Mesodermal cell (in vitro differentiated cells): ENCODE measurements around the gene VWA5B1.

Experiments
- H3K27ac ChIP-seq: 2 replicates; pipeline ENCODE4 v1.7.0; 2013; ENCODE audit warnings: mild to moderate bottlenecking, low read depth, low read length, moderate library complexity; ENCODE audit not compliant: severe bottlenecking
- H3K36me3 ChIP-seq: 2 replicates; pipeline ENCODE4 v1.7.1; 2013; ENCODE audit warnings: mild to moderate bottlenecking, low read length, moderate library complexity; ENCODE audit not compliant: control insufficient read depth, insufficient read depth
- H3K4me1 ChIP-seq: one replicate; pipeline ENCODE4 v1.7.1; 2013; ENCODE audit warnings: mild to moderate bottlenecking, low read length; ENCODE audit not compliant: insufficient read depth, control insufficient read depth, poor library complexity, severe bottlenecking
- H3K4me3 ChIP-seq: 2 replicates; pipeline ENCODE4 v1.7.0; 2013; ENCODE audit warnings: low read length, control low read depth, mild to moderate bottlenecking; ENCODE audit not compliant: insufficient read depth, poor library complexity, severe bottlenecking; ENCODE audit errors: extremely low read depth
- H3K9me3 ChIP-seq: 2 replicates; pipeline ENCODE4 v1.7.1; 2013; ENCODE audit warnings: mild to moderate bottlenecking, low read length, moderate library complexity; ENCODE audit not compliant: control insufficient read depth
- WGBS, 2 experiments: methylation state at CpG; one replicate each; pipeline ENCODE4 v1.1.5; 2013; ENCODE audit warnings: missing lambda C conversion rate in 2 of 2; ENCODE audit not compliant: insufficient coverage in 2 of 2; 5-methylcytosine and 5-hydroxymethylcytosine counted together

Gene VWA5B1

DNA sequence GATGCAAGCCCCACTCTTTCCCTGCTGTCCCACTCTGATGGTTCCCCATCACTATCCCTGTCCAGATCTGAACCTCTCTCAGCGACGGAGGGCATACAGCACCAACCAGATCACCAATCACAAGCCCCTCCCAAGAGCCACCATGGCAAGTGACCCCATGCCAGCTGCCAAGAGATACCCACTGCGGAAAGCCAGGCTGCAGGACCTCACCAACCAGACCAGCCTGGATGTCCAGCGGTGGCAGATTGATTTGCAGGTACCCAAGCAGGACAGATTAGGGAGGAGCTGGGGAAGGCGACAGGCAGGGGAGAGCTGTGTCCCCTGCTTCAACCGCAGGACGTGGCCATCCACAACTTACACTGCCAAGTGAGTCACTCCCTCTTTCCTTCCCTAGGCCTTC is 46.9 kb downstream of the VWA5B1 start:
- H3K4me1 ChIP-seq, result no peaks in the 10 kb centered on the region
- no peak overlapping the region for H3K4me3 ChIP-seq
- WGBS, 2 experiments, result 82 to 90% methylated on average over 4 to 7 of the region's 7 CpGs
- no peak overlapping the region for H3K27ac ChIP-seq
- H3K36me3 ChIP-seq, result no peaks in the 10 kb centered on the region
- H3K9me3 ChIP-seq, result no peaks in the 10 kb centered on the region

DNA sequence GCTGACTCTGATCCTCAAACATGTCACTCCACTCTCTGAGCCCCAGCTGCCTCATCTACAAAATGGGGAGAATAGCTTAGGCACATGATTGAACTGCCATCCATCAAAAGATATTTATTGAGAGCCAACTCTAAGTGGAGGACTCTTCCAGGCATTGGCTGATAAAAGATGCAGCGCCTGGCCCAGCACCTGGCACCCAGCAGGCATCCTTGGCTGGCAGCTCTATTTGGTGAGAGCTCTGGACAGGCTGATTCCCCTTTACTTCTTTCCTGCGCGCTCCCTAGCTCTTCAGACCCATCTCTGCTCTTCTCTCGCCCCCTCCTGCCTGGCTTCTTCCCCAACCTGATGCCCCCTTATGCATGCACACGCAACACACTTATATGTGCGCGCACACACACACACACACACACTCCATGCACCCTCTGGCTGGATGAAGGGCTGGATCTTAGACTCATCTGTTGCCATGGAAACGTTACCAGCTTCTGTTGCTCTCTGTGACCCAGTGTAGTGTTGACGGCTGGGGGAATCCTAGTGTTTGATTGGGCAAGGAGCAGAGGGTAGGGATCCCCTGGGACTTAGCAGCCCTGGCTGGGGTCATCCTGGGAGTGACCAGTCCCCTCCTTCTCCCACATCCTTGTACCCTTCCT is 49.3 kb downstream of the VWA5B1 start:
- H3K4me3 ChIP-seq, result no peak overlapping the region
- no peaks in the 10 kb centered on the region for H3K4me1 ChIP-seq
- H3K9me3 ChIP-seq, result no peaks in the 10 kb centered on the region
- no peak overlapping the region for H3K27ac ChIP-seq
- WGBS, 2 experiments, result 83 to 89% methylated on average over 4 to 7 of the region's 9 CpGs
- H3K36me3 ChIP-seq, result no peaks in the 10 kb centered on the region

DNA sequence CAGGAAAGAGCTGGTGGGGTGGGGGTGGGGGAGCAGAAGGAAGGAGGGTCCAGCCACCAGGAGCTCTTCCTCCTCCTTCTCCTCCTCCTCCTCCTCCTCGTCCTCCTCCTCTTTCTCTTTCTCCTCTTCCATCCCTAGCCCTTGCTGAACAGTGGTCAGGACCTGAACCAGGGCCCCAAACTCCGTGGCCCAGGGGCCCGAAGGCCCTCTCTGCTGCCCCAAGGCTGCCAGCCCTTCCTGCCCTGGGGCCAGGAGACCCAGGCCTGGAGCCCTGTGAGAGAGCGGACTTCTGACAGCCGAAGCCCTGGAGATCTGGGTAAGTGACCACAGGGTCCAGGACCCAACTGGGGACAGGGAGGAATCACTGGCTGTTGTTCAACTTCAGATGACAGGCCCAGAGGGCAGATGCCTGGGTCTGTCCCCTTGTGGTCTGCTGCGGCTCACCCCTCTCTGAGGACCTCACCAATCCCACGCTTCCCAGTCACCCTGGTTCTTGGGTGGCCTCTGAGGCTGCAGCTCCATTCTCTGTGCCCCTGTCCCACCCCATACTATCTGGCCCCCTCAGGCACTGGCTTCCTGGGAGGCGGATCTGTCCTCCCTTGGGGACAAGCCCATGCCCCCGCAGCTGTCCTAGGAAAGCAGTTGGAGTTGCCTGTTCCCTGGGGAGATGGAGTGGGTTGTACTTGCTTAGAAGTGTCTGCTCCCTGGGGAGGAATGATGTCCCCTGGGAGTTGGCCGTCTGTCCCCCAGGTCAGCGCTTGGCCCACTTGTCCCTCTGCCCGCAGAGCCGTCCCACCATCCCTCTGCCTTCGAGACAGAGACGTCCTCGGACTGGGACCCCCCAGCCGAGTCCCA is 51.8 kb downstream of the VWA5B1 start:
- Histone ChIP-seq H3K27ac (no peak overlapping the region), H3K4me3 (no peak overlapping the region)

DNA sequence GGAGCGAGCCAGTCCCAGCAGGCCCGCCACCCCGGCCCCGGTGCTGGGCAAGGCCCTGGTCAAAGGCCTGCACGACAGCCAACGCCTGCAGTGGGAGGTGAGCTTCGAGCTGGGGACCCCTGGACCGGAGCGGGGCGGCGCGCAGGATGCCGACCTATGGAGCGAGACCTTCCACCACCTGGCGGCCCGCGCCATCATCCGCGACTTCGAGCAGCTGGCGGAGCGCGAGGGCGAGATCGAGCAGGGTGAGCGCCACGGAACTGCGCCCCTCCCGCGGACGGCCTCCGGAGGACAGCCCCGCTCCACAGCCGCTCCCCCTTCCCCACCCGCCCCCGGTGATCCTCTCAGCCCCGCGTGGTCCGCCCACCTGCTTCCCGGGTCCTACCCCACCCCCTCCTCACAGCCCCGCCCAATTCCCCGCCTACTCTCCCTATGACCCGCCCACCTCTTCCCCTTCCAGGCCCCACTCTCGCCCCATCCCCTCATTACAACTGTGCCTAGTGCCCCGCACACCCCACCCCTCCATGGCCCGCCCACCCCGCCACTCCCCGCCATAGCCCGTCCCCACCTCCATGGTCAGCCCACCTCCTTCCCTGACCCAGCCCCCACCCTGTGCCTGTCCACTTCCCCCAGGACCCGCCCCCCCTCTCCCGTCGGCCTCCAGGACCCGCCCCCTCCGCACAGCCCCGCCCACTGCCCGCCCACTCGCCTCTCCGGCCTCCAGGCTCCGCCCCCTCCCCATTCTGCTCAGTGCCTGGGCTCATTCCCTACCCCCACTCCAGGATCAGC is 52.7 kb downstream of the VWA5B1 start:
- WGBS, 2 experiments, result 53 to 65% methylated on average over 8 to 25 of the region's 59 CpGs
- Histone ChIP-seq H3K27ac (no peak overlapping the region), H3K4me3 (no peak overlapping the region), H3K4me1 (no peaks in the 10 kb centered on the region), H3K9me3 (no peaks in the 10 kb centered on the region), H3K36me3 (no peaks in the 10 kb centered on the region)

More for the DNA sequence above, 51.8 kb downstream of the VWA5B1 start:
- Histone ChIP-seq H3K36me3 (no peaks in the 10 kb centered on the region), H3K4me1 (no peaks in the 10 kb centered on the region), H3K9me3 (no peaks in the 10 kb centered on the region)
- WGBS, 2 experiments, result 86% methylated on average over 11 to 15 of the region's 17 CpGs

DNA sequence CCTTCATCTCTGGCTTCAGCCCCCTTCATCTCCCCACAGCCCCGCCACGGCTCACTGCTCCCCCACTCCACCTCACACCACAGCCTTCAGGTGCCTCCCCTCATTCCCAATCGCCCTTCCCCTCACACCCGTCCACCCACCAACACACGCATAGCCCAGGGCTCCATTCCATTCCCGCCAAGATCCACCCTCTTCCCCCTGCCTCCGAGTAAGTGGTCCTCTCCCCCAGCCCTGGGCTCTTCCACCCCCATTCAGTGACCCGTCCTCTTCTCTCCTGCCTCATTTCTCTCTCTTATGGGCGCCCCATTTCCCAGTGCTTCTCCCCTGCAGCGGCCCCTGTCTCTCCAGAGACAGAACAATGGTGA is 53.2 kb downstream of the VWA5B1 start:
- H3K4me1 ChIP-seq, result no peaks in the 10 kb centered on the region
- no peak overlapping the region for H3K4me3 ChIP-seq
- WGBS, 2 experiments, result 66 to 78% methylated on average over 7 to 8 of the region's 10 CpGs
- H3K36me3 ChIP-seq, result no peaks in the 10 kb centered on the region
- H3K27ac ChIP-seq, result no peak overlapping the region
- no peaks in the 10 kb centered on the region for H3K9me3 ChIP-seq

DNA sequence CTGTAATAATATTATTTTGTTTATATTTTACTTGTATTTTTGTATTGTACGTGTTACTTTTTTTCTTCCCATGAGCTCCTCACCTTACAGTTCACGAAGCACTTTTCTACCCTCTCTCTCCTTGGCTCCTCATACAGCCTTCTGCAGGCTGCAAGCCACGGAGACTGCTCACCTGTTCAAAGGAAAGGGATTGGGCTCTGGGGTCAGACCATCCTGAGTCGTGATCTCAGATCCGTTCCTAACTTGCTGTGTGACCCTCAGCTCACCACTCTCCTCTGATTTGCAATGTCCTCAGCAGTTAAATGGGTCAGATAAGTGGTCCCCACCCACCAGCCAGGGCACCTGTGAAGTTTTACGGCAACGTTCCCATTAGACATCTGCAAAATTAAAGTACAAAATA is 54.1 kb downstream of the VWA5B1 start:
- Histone ChIP-seq H3K27ac (no peak overlapping the region), H3K4me3 (no peak overlapping the region), H3K4me1 (no peaks in the 10 kb centered on the region), H3K9me3 (no peaks in the 10 kb centered on the region), H3K36me3 (no peaks in the 10 kb centered on the region)
- 61 to 78% methylated on average over 4 of the region's 7 CpGs for WGBS, 2 experiments

DNA sequence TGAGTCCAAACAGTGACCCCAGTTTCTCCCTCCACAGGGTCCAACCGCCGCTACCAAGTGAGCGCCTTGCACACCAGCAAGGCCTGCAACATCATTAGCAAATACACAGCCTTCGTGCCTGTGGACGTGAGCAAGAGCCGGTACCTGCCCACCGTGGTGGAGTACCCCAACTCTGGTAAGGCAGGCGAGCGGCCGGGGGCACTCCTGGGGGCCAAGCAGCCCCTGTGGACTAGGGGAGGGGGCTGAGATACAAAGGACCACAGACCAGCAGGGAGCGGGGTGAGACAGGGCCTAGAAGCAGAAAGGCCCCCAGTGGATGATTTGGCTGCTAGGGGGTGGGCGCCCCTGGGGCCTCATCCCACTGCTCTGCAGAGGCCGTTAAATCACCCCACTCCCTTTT is 54.7 kb downstream of the VWA5B1 start:
- H3K4me1 ChIP-seq, result no peaks in the 10 kb centered on the region
- H3K36me3 ChIP-seq, result no peaks in the 10 kb centered on the region
- no peak overlapping the region for H3K27ac ChIP-seq
- H3K4me3 ChIP-seq, result no peak overlapping the region
- no peaks in the 10 kb centered on the region for H3K9me3 ChIP-seq
- 74 to 86% methylated on average over 6 to 11 of the region's 13 CpGs for WGBS, 2 experiments

DNA sequence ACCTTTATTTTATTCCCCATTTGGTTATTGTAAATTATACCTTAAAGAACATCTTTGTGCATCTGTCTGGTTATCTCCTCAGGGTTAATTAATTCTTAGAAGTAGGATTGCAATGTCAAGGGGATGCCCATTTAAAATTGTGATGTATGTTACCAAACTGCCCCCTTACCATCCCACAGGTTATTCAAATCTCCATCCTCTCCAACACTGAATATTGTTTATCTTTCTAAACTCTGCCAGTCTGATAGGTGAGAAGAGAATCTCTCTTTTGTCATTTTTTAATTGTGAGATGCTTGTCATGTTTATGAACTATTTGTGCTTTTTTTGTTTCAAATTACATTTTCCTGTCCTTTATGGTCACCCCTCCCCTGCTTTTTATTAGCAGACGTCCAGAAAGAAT is 55.8 kb downstream of the VWA5B1 start:
- H3K9me3 ChIP-seq, result no peaks in the 10 kb centered on the region
- H3K4me3 ChIP-seq, result no peak overlapping the region
- WGBS, 2 experiments, result 100% methylated on average over 1 of the region's 1 CpG; no CpG with 5 or more reads in 1 of the 2 experiments
- no peaks in the 10 kb centered on the region for H3K4me1 ChIP-seq
- no peaks in the 10 kb centered on the region for H3K36me3 ChIP-seq
- no peak overlapping the region for H3K27ac ChIP-seq

DNA sequence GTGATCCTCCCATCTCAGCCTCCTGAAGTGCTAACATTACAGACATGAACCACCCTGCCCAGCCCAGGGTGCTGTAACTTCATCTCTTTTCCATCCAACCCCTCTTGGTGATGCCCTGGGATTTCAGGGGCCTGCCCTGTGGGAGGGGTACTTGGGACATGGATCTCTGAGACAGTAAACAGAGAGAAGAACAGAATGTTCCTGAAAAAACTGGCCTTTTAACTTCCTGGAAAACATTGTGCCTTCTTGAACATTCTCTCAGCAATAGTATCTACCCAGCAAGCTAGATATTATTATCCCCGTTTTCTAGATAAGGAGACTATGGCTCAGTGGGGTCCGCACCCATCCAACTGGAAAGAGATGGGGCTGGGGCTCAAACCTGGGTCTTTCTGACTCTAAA is 57.0 kb downstream of the VWA5B1 start:
- no peaks in the 10 kb centered on the region for H3K9me3 ChIP-seq

DNA sequence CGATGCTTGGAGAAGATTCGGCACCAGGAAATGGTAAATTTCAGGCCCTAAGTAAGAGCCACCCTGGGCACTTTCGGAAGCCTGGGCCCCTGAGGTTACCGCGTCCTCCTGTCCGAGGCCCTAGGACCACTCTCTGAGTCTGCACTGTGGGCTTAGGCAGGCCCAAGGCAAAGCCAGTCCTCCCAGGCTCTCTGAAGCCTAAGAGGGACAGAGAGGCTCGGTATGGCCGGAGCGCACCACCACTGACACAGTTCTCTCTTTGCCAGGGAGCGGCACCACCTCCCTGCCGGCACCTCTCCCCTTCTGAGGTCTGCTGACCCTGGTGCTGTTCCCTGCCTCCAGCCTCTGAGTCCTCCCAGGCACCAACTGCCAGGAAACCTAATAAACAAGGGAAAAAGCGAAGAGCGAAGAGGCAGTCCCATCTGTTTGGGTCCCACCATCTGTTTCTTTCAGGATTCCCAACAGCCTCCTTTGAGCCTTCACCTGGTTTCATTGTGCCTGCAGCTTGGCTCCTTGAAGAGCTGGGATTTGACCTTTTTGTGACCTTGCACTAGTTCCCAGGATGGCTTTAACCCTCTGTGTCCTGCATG is 57.7 kb downstream of the VWA5B1 start:
- Histone ChIP-seq H3K36me3 (no peaks in the 10 kb centered on the region), H3K27ac (no peak overlapping the region), H3K9me3 (no peaks in the 10 kb centered on the region), H3K4me1 (no peaks in the 10 kb centered on the region), H3K4me3 (no peak overlapping the region)
- WGBS, 2 experiments, result 85 to 92% methylated on average over 8 to 11 of the region's 13 CpGs

More for the DNA sequence above, 57.0 kb downstream of the VWA5B1 start:
- H3K4me3 ChIP-seq, result no peak overlapping the region
- WGBS, 2 experiments, result 80 to 95% methylated on average over 1 to 2 of the region's 2 CpGs
- H3K27ac ChIP-seq, result no peak overlapping the region
- H3K4me1 ChIP-seq, result no peaks in the 10 kb centered on the region
- no peaks in the 10 kb centered on the region for H3K36me3 ChIP-seq
